ENCODE measurements around the gene HLCS. TPM values are rescaled to one million over a fixed set of nuclear protein-coding genes. Genes with fewer than 3 reads are reported as not detected.

Gene HLCS
- total and polyA plus RNA-seq, 2 experiments from 2014 or later, result 10.6 to 30.4 TPM

DNA sequence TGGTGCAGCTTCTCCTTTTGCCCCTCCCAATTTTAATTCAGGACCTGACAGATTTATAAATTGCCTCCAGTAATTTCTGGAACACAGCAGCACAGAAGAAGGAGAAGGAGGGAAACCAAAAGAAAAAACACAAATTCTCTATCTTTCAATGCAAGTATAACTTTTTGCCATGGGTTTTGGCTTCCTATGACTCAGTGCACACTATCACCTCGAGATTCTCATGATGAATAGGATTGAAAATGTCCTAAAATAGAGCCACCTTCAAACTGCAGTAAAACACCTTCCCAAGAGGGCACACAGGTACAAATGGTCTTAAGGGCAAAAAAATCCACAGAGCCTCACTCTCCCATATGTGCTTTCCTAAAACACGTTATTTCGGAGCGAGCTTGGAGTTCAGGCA, 113.6 kb downstream of the HLCS start:
- TF ChIP-seq EZH2 (IDR thresholded peaks at IDR 0.05; ENCODE audit: borderline replicate concordance), result no peak
- TF ChIP-seq EZH2phosphoT487 (IDR thresholded peaks at IDR 0.05; ENCODE audit: low read depth, severe bottlenecking, unreplicated experiment), result no peak
- TF ChIP-seq, protein P1, sequence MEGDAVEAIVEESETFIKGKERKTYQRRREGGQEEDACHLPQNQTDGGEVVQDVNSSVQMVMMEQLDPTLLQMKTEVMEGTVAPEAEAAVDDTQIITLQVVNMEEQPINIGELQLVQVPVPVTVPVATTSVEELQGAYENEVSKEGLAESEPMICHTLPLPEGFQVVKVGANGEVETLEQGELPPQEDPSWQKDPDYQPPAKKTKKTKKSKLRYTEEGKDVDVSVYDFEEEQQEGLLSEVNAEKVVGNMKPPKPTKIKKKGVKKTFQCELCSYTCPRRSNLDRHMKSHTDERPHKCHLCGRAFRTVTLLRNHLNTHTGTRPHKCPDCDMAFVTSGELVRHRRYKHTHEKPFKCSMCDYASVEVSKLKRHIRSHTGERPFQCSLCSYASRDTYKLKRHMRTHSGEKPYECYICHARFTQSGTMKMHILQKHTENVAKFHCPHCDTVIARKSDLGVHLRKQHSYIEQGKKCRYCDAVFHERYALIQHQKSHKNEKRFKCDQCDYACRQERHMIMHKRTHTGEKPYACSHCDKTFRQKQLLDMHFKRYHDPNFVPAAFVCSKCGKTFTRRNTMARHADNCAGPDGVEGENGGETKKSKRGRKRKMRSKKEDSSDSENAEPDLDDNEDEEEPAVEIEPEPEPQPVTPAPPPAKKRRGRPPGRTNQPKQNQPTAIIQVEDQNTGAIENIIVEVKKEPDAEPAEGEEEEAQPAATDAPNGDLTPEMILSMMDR (IDR thresholded peaks at IDR 0.05; ENCODE audit: poor library complexity), result no peak
- no peaks in the 10 kb centered on the region for H3K4me1 ChIP-seq (ENCODE audit: insufficient read depth)
- H3K27ac ChIP-seq, result no peak overlapping the region
- H3K79me2 ChIP-seq, result no peaks in the 10 kb centered on the region
- no peaks in the 10 kb centered on the region for H3K9me2 ChIP-seq (replicated peaks; ENCODE audit: insufficient read depth)
- no peaks in the 10 kb centered on the region for H3K27me3 ChIP-seq
- WGBS (ENCODE audit: low lambda C conversion rate, missing lambda C conversion rate), result 93% methylated on average over 4 of the region's 4 CpGs
- no peaks in the 10 kb centered on the region for H4K20me1 ChIP-seq (ENCODE audit: insufficient read depth, poor library complexity, severe bottlenecking)
- H3K9me3 ChIP-seq (ENCODE audit: low read depth), result no peaks in the 10 kb centered on the region
- no peak overlapping the region for H3K4me2 ChIP-seq
- no peak overlapping the region for H3K4me3 ChIP-seq
- no peak overlapping the region for H2AFZ ChIP-seq
- H3K36me3 ChIP-seq (replicated peaks; ENCODE audit: insufficient read depth, low read depth), result no peaks in the 10 kb centered on the region
- DNase-seq (ENCODE audit: low spot score), result no peak

DNA sequence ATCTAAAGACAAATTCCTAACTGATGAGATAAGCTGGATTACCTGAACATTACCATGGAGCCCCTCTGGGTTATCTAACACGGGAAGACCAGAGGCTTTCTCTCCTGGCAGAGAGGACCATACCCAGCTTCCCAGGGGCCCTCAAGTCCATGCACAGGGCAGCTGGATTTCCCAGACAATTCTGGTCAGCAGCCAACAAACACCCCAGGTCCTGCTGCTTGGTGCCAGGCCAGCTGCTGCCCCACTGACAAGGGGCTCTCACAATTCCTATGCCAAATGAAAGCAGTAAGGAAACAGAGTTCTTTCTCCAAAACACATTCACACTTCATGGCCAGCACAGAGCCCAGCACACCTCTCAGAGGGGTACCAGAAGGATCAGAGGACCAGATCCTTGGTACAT, 114.2 kb downstream of the HLCS start:
- no peaks in the 10 kb centered on the region for H3K9me3 ChIP-seq (ENCODE audit: low read depth)
- H3K27ac ChIP-seq, result no peak overlapping the region
- no peaks in the 10 kb centered on the region for H3K9me2 ChIP-seq (replicated peaks; ENCODE audit: insufficient read depth)
- H3K4me1 ChIP-seq (ENCODE audit: insufficient read depth), result no peaks in the 10 kb centered on the region
- no peaks in the 10 kb centered on the region for H3K27me3 ChIP-seq
- DNase-seq (ENCODE audit: low spot score), result no peak
- WGBS (ENCODE audit: low lambda C conversion rate, missing lambda C conversion rate), result 16% methylated on average over 1 of the region's 1 CpG
- H3K4me3 ChIP-seq, result no peak overlapping the region
- no peak overlapping the region for H3K4me2 ChIP-seq
- no peaks in the 10 kb centered on the region for H3K36me3 ChIP-seq (replicated peaks; ENCODE audit: insufficient read depth, low read depth)
- no peak overlapping the region for H2AFZ ChIP-seq
- H4K20me1 ChIP-seq (ENCODE audit: insufficient read depth, poor library complexity, severe bottlenecking), result no peaks in the 10 kb centered on the region
- H3K79me2 ChIP-seq, result no peaks in the 10 kb centered on the region
- TF ChIP-seq, protein P1 (IDR thresholded peaks at IDR 0.05; ENCODE audit: poor library complexity), result no peak
- TF ChIP-seq EZH2phosphoT487 (IDR thresholded peaks at IDR 0.05; ENCODE audit: low read depth, severe bottlenecking, unreplicated experiment) (no peak), EZH2 (IDR thresholded peaks at IDR 0.05; ENCODE audit: borderline replicate concordance) (no peak)

DNA sequence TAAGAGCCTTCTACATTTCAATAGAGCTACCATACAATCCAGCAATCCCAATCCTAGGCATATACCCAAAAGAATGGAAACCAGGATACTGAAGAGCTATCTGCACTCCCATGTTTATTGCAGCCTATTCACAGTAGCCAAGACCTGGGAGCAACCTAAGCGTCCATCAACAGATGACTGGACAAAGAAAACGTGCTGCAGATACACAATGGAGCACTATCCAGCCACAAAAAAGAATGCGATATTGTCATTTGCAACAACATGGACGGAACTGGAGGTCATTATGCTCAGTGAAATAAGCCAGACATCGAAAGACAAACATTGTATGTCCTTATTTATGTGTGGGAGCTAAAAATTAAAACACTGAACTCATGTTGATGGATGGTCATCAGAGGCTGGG, 115.3 kb downstream of the HLCS start:
- Histone ChIP-seq H3K9me2 (replicated peaks; ENCODE audit: insufficient read depth) (no peaks in the 10 kb centered on the region), H3K4me2 (no peak overlapping the region), H3K27me3 (no peaks in the 10 kb centered on the region), H3K27ac (no peak overlapping the region), H3K9me3 (ENCODE audit: low read depth) (no peaks in the 10 kb centered on the region), H4K20me1 (ENCODE audit: insufficient read depth, poor library complexity, severe bottlenecking) (no peaks in the 10 kb centered on the region), H2AFZ (no peak overlapping the region), H3K79me2 (no peaks in the 10 kb centered on the region), H3K4me3 (no peak overlapping the region), H3K36me3 (replicated peaks; ENCODE audit: insufficient read depth, low read depth) (no peaks in the 10 kb centered on the region), H3K4me1 (ENCODE audit: insufficient read depth) (no peaks in the 10 kb centered on the region)
- WGBS (ENCODE audit: low lambda C conversion rate, missing lambda C conversion rate), result 93% methylated on average over 5 of the region's 5 CpGs
- no peak for DNase-seq (ENCODE audit: low spot score)
- TF ChIP-seq, protein P1 (IDR thresholded peaks at IDR 0.05; ENCODE audit: poor library complexity), result no peak
- TF ChIP-seq EZH2phosphoT487 (IDR thresholded peaks at IDR 0.05; ENCODE audit: low read depth, severe bottlenecking, unreplicated experiment), result no peak
- no peak for TF ChIP-seq EZH2 (IDR thresholded peaks at IDR 0.05; ENCODE audit: borderline replicate concordance)

DNA sequence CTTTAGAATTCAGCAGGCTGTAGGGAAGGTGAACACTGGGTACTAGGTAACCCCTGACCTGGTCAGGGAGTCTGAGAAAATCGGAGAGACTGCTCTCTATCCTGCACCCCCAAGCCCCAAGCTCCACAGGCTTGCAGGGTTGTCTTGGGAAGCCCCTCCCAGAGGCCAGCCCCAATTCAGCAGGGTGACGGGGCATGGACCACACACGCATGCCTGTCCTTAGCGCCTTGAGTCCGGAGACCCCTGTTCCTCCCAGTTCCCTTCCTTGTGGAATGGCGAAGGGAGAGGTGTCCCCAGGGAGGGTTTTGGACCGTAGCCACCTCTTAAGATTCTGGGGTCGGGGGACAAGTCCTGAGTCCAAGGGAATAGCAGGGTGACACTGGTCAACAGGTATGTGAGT, 116.1 kb downstream of the HLCS start:
- Histone ChIP-seq H3K9me3 (ENCODE audit: low read depth) (no peaks in the 10 kb centered on the region), H3K36me3 (replicated peaks; ENCODE audit: insufficient read depth, low read depth) (no peaks in the 10 kb centered on the region), H4K20me1 (ENCODE audit: insufficient read depth, poor library complexity, severe bottlenecking) (no peaks in the 10 kb centered on the region), H3K4me2 (no peak overlapping the region), H3K9me2 (replicated peaks; ENCODE audit: insufficient read depth) (no peaks in the 10 kb centered on the region), H3K27ac (no peak overlapping the region), H3K4me3 (no peak overlapping the region), H2AFZ (no peak overlapping the region), H3K27me3 (no peaks in the 10 kb centered on the region), H3K4me1 (ENCODE audit: insufficient read depth) (no peaks in the 10 kb centered on the region), H3K79me2 (no peaks in the 10 kb centered on the region)
- TF ChIP-seq EZH2 (IDR thresholded peaks at IDR 0.05; ENCODE audit: borderline replicate concordance) (no peak), EZH2phosphoT487 (IDR thresholded peaks at IDR 0.05; ENCODE audit: low read depth, severe bottlenecking, unreplicated experiment) (no peak)
- TF ChIP-seq, protein P1 (IDR thresholded peaks at IDR 0.05; ENCODE audit: poor library complexity), result no peak
- DNase-seq (ENCODE audit: low spot score), result no peak
- 96% methylated on average over 8 of the region's 8 CpGs for WGBS (ENCODE audit: low lambda C conversion rate, missing lambda C conversion rate)
